ENCODE data around the gene DSCAML1.

DSCAML1 gene

DNA sequence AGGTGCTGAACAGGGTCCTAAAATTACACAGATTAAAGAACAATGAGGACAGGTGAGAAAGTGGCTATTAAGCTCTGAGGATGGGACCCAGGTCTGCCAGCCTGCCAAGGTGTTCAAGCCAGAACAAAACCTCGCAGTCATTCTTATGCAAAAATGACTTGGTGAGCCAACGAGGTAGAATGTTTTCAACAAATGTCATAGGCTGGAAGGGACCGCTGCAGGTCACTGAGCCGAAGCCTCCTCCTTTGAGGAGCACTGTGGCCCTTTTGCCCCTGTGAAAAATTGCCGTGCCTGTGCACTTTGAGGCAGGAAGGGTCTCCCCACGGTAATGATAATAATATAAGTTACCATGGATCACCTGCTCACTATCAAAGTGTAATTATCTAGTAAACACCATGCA lies 216.2 kb downstream of the DSCAML1 start:
- no peak for DNase-seq (ENCODE audit: low read depth in 2 of 2)

DNA sequence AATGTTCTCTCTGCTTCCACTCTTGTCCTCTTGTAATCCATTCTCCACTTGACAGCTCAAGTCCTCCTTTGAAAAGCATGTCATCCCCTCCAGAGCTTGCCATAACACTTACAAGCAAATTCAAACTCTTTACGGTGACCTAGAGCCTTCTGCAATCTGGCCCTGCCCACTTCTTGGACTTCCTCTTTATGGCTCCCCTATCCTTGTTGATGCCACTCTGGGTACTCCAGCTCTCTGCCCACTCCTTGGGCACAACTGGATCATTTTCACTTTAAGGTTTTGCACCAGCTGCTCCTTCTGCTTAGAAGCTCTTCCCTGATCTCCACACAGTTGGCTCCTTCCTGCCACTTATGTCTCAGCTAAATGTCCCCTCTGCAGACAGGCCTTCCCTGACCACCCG lies 217.9 kb downstream of the DSCAML1 start:
- DNase-seq (ENCODE audit: low read depth in 2 of 2), result no peak

DNA sequence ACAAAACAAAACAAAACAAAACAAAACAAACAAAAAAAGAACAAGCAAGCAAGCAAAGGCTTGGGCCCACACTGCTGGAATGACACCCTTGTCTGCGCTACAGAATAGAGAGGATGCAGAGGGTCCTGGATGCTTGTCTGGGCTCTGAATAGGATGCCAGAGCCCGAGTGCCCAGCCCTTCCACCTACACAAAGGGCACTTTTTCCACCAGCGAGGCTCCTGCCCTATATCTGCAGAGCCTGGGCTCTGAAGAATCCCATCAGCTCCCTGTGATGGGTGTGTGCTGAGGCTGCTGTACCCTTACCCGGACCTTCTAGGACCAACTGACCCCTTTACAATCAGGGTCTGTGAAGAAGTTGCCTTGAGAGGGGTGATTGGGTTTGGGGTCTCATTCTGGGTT lies 221.2 kb downstream of the DSCAML1 start:
- no peak for DNase-seq (ENCODE audit: low read depth in 2 of 2)

DNA sequence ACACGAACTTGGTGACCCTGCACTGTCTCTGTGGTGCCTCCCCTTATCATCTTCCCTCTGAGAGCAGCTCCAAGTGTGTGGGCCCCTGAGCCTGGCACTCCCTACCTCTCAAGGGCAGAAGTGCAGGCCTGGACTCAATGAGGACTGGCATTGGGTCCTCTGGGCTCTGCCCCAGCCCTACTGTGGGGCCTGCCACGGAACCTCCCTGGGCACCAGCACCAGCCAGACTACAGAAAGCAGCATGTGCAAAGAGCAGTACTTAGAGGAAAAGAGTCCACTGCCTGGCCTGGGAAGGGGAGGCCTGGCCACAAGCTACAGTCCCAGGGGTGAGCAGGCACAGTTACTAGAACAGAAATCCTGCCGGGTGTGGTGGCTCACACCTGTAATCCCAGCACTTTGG lies 222.5 kb downstream of the DSCAML1 start:
- no peak for DNase-seq (ENCODE audit: low read depth in 2 of 2)

DNA sequence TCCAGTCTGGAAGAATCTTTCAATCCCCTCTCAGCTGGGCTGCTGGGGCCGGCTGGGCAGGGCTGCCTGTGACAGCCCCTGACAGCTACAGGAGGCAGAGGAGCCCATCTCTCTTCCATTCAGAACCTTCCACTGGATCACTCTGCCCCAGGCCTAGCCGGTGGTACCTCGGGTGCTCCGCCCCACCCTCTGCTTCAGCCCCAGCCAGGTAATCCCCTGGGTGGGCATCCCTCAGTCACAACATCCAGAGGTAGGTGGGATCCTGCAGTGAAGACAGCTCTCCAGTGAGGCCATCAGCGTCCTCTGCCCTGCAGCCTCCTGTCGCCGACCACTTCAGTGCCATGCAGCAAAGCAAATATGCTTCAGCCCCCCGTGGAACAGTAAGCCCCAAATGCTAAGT lies 223.7 kb downstream of the DSCAML1 start:
- DNase-seq (ENCODE audit: low read depth in 2 of 2), result no peak

DNA sequence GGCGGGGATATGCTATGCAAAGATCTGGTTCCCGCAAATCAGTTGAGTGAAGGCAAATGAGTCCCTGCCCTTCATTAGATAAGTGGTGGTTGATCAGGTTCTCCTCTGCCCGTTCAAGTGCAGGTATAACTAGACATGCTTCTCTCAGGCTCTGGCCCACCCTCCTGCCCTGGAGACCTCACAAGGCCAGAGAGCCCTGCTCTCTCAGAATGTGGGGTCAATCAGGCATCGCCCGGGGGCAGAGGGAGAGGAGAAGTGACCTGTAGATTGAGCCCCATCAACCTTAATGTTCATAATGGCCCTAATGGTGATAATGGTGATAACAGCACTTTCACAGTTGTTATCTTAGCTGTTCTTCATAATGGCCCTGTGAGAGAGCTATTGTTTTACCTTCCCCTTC lies 224.3 kb downstream of the DSCAML1 start:
- DNase-seq (ENCODE audit: low read depth in 2 of 2), result no peak

DNA sequence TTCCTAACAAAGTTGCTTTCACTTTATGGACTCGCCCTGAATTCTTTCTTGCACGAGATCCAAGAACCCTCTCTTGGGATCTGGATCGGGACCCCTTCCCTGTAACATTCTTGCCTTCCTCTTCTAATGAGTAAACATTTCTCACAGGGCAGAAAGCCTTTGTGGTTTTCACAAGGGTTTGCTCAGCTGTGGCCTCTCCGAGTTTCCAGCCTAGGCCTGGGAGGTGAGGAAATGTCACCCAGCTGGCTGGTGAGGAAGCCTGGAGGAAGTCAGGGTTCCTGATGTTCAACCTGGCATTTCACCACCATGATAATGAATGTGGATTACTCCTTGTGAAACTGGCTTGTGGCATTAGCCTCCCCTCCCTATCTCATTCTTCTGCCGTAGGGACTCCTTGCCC lies 224.9 kb downstream of the DSCAML1 start:
- no peak for DNase-seq (ENCODE audit: low read depth in 2 of 2)

DNA sequence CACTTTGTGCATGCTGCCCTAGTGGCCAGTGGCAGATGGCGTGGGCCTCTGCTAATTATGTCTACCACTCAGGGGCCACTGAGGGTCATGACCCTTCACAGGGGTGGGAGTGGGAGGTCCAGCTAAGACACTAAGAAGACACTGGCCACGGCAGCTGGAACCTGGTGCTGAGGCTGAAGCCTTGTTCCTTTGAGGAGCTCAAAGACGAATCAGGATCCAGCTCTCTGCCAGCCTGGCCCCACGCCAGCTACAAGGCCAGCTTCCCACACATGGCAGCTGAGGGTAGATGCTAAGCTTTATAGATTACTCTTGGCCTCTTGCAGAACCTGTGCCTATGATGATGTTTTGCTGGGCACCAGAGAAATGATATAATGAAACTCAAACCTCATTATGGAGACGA lies 226.3 kb downstream of the DSCAML1 start:
- no peak for DNase-seq (ENCODE audit: low read depth in 2 of 2)

DNA sequence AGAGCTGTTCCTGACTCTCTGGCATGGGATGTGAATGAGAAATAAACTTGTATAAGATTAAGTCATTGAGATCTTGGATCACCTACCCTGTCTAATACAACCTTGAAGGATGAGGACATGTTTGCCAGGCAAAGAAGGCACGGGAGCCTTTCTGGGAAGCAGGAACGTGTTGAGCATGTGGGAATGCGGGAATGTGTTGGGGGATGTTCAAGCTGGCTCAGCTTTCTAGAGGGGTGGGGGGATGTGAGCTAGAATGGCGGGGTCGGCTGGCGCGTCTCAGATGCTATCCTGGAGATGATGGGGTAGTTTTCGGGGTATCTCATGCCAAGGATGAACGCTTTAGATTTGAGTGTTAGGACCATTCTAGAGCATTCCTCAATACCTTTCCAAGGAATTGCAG lies 227.1 kb downstream of the DSCAML1 start:
- DNase-seq (ENCODE audit: low read depth in 2 of 2), result no peak

DNA sequence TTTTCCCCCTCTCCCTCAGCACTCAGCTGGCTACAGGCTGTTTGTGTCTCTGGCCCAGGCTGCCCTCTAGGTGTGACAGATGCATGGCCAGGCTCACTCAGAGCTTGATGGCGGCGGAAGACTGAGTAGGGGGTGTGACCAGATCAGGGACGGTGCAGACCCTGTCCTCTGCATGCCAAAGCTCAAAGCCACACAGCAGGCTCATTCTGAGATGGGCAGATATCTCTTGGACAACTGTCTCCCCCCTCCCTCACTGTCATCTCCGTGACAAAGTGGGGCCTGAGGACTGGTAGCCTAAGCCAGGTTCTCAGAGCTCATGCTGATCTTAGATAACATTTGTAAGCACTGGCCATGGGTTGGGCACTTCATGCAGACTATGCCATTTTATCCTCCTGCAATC lies 231.3 kb downstream of the DSCAML1 start:
- DNase-seq (ENCODE audit: low read depth in 2 of 2), result no peak

DNA sequence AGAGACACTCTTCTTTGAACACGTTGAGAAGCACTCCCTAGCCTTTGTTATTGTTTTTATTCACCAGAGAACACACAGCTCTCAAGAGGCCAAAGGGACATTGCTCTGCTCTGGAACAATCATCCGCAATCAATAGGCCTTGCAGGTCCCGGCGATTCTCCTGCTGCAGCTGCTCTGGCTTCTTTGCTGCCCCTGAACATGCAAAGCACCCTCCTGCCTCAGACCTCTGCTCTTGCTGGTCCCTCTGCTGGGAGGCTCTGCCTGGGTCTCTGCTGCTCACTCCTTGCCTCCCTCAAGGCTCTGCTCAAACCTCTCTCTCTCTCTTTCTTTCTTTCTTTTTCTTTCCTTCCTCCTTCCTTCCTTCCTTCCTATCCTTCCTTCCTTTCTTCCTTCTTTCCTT lies 232.7 kb downstream of the DSCAML1 start:
- DNase-seq (ENCODE audit: low read depth in 2 of 2), result no peak

DNA sequence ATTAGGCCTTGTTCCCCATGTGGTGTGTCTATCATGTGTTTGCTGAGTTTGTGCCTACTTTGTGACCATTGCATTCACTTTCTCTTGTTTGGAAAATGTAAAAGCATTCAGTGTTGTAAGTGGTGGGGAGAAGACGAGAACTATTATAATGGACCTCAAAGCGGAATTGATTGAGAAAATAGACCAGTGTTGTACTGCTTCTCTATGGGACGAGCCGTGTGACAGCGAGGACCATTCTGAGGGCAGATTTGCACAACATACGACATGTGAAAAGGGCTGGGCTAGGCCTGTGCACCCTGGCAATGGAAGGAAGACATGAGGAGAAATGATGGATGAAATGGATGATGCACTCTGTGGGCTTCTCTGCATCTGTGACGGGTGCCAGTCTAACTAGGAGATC lies 233.5 kb downstream of the DSCAML1 start:
- DNase-seq (ENCODE audit: low read depth in 2 of 2), result no peak

DNA sequence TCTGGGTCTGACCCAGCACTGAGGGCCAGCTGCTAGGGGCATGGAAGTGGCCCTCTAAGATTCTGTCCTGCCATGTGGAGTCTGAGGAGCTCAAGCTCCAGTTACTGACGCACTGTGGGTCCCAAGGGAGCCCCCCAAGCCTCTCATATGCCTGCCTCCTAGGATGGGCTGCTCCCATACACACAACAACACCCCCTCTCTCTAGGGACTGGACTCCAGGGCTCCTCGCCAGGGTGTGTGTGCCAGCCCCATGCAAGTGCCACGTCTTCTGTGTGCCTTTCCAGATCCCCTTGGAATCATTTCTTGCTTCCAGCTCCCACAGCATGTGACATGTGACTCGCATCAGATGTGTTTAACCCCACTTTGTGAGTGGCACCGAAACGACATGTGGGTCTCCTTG lies 234.9 kb downstream of the DSCAML1 start:
- no peak for DNase-seq (ENCODE audit: low read depth in 2 of 2)

DNA sequence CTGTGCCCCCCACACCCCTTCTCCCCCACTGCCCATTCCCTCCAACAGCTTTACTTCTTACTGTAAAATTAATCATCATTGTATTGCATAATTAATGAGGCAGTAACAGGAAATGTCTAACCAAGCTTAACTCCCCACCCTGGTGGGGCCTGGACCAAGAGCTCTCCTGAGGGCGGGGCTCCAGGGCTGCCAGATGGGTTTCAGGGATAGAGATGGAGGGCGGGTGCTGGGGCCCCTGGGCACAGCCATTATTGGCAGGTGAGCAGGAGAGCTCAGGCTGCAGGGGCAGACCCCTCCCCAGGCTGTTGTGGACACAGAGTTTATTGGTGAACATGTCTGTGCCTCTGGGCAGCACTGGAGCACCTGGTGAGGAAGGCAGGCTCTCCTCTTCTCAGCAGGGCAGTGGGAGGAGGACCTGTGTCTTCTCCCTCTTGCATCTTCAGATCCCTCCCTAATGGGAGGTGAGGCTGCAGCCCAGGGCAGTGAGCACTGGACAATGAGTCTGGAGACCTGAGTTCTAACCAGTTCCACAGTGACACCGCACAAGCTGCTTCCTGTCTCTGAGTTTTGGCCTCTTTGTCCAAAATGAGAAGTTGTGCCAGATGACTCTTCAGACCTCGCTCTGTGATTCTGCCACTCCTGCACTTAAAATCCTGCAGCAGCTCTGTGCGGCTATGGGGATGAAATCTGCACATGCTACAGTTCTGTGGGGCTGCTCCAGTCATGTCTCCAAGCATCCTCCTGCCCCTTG lies 236.1 kb downstream of the DSCAML1 start:
- DNase-seq (ENCODE audit: low read depth in 2 of 2), result no peak

DNA sequence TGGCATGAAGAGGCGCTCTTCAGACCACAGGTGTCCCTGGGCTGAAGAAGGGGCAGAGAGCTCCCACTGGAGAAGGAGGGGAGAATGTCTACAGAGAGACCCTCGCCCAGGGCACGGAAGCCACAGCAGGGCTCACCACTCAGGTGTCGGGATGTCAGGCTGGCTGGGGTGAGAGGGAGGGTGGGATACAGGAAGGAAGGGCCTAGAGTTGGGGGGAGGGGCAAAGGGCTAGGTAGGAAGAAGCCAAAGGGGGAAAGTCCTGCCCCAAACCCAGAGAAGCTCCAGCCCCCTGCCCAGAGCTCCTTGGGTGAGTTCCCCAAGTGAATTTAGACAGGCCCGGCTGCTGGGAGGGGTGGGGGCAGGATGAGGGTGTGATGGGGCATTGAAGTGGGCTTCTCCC lies 237.3 kb downstream of the DSCAML1 start:
- DNase-seq (ENCODE audit: low read depth in 2 of 2), result no peak

DNA sequence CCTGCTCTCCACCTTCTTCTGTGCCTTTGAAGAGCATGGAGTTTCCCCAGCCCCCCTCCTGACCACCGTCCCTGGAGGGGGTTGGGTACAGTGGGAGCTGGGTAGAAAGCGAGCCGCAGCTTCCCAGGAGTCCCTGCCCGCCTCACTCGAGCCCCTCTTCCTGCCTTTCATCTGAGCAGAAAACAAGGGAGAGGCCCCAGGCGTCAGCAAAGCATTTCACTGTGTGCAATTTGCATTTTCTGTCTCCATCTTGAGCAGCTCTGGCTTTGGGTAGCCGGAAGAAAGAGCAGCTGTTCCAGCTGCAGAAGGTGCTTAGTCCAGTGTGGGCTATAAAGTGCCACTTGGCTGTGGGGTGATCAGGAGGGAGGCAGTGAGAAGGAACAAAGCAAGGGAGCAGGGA lies 239.7 kb downstream of the DSCAML1 start:
- no peak for DNase-seq (ENCODE audit: low read depth in 2 of 2)

DNA sequence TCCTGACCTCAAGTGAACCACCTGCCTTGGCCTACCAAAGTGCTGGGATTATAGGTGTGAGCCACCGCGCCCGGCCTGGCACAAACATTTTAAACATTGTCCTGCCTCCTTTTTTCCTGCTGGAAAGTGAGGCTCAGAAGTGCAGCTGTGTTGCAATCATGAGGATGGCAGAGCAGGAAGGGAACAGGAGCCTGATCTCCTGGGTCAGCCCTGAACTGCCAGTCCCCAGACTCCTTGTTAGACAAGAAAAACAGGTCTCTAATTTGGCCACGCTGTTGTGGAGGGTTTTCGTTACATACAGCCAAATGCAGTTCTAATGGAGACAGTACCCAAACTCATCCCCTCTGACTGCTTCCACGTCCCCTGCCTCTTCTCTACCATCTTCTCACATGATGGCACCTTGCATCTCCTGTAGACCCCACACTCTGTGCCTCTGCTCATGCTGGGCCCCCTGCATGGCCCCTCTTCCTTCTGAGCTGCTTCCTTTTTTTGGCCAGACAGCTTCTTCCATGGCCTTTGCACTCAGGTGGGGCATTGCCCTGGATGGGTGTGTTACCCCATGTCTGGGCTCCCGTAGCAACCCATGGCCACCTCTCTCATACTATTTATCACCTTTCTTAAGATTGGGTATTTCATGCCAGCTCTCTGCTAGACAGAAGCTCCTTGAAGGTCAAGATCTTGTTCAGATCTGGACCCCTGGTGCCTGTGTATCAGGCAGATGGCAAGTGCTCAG lies 242.2 kb downstream of the DSCAML1 start:
- DNase-seq (ENCODE audit: low read depth in 2 of 2), result no peak

DNA sequence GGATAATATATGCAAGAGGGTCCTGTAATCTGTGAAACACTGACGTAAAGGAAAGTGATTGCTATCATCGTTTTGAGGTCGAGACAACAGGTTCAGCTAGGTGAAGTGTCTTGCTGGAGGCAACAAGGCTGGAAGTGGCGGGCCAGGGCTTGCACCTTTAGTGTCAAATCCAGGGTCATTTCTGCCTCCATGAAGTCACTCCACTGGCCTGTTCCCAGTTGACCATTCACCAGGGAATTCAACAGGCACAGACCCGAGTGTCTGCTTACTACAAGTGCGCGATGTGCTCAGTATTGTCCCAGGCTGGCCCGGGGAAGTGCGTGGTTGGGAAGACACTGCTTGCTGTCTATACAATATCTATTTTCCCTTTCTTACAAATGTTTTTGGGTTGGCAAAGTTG lies 244.4 kb downstream of the DSCAML1 start:
- no peak for DNase-seq (ENCODE audit: low read depth in 2 of 2)

DNA sequence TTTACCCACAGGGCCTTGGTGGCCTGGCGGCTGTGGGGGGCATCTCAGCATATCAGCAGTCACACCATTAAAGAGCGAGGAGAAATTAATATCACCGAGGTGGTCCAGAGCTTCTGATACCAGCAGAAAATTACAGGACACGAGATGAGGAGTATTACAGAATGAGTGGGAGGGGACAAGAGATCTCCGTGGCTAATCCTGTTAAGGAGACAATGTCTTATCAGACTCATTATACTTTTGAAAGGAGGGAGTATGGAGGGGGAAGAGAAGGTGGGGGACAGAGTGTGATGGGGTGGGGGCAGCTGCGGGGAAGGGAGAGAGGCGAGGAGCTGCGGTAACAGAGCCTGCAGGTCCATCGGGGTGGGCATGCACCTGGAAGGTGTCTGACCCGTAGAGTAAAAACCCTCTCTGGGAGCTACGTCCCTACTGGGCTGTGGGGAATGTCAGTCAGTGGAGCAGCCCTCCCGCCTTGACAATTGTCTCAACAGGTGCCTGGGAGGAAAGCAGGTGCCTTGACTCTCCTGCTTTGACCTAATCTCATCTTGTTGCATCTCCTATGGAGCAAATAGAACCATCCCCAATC lies 245.2 kb downstream of the DSCAML1 start:
- no peak for DNase-seq (ENCODE audit: low read depth in 2 of 2)

DNA sequence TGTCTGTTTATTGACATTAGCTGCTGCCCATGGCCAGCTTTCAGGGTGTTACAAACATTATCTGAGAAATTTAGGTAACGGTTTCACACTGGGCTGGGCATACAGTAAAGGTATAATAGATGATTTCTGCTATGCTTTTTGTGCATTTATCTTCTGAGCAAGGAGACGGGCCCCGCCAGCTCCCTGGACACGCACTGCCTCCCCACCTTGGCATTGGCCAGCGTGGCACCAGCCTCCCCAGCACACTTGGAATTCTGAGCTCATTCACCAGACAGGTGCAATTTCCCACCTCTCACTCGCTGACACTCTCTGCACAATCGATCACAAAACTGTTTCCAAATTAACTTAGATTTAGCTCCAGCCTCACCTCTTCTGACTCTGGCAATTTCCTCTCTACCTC lies 246.6 kb downstream of the DSCAML1 start:
- DNase-seq (ENCODE audit: low read depth in 2 of 2), result no peak

DNA sequence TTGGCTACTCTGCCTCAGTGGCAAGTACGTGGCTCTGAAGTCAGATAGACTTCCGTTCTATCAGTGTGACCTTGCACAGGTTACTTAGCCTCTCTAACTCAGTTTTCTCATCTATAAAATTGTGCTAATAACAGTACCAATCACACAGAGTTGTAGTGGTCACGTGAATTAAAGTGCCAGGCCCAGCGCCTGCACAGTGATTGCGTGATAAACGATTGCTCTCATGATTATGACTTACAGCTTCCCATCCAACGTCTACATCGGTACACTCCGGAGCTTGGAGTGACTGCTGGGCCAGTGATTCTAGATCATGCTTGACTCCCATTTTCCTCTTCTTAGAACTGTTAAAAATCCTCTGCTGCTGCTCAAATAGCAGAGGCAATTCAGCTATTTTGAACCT lies 247.6 kb downstream of the DSCAML1 start:
- no peak for DNase-seq (ENCODE audit: low read depth in 2 of 2)

DNA sequence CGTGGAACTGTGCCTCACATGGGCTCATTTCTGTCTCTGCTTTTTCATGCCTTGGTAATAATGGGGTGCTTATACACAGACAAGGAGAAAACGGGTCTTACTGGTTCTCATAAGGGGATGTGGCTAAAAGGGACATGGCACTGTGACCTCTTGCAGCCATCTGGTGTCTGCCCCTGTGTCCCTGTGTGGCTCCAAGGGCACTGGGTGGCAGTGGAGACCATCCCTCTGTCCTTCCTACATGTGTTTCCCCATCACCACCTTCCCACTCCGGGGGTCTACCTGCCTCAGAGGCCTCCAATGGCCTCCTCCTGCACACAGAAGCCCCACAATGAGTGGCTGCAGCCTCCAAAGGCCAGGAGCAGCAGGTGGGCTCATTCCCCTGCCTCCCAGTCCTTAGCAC lies 248.1 kb downstream of the DSCAML1 start:
- DNase-seq (ENCODE audit: low read depth in 2 of 2), result no peak

DNA sequence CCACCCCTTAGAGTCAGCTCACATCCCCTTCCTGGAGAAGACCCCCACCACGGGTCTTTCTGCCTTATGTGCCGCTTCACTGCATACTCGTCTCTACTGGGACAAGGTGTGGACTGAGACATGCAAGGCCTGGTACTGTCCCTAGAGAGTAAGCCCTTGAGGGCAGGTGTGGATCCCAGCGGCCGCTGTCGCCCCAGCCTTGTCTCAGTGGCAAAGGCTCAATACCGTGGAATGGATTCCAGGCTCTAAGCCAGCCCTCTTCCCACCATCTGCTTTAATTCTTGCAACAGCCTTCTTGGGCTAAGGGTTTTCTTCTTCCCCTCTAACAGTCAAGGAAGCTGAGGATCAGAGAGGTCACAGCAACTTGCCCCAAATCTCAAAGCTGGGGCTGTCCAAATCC lies 249.1 kb downstream of the DSCAML1 start:
- no peak for DNase-seq (ENCODE audit: low read depth in 2 of 2)
